Mesothelial cell of epicardium (in vitro differentiated cells): ENCODE results near the gene CISH. TPM values are rescaled to one million over a fixed set of nuclear protein-coding genes. Genes with fewer than 3 reads are reported as not detected.

Experiments
- DNase-seq, 2 experiments: peaks; one replicate each; pipeline ENCODE4 v3.0.0; 2021; ENCODE audit warnings: low spot score in 2 of 2; ENCODE audit not compliant: unreplicated experiment in 2 of 2
- H3K27ac Mint-ChIP-seq: 2 replicates; pipeline ENCODE4 v1.8.0; 2021; ENCODE audit warnings: mixed read lengths
- H3K27me3 Mint-ChIP-seq: 2 replicates; pipeline ENCODE4 v1.8.0; 2021; ENCODE audit warnings: low read depth, mixed read lengths
- H3K36me3 Mint-ChIP-seq: 2 replicates; pipeline ENCODE4 v1.8.0; 2021; ENCODE audit warnings: mixed read lengths
- H3K4me1 Mint-ChIP-seq: 2 replicates; pipeline ENCODE4 v1.8.0; 2021; ENCODE audit warnings: mixed read lengths
- H3K4me3 Mint-ChIP-seq: 2 replicates; pipeline ENCODE4 v1.8.0; 2021; ENCODE audit warnings: mild to moderate bottlenecking, moderate library complexity, mixed read lengths
- H3K9me3 Mint-ChIP-seq: 2 replicates; pipeline ENCODE4 v1.8.0; 2021; ENCODE audit warnings: mixed read lengths
- CTCF ChIP-seq: fragments of 200-600 bp; sonication (generic); IDR thresholded peaks from one replicate; pipeline ENCODE4 v1.5.0; 2021; ENCODE audit warnings: antibody characterized with exemption; ENCODE audit not compliant: unreplicated experiment
- total RNA-seq: library from RNA; stranded (reverse); gene quantifications from 3 replicates; pipeline ENCODE4 v1.2.1, GENCODE V29; 2021

Gene CISH
- total RNA-seq, 1 donor from 2014 or later, result 15.2 TPM

DNA sequence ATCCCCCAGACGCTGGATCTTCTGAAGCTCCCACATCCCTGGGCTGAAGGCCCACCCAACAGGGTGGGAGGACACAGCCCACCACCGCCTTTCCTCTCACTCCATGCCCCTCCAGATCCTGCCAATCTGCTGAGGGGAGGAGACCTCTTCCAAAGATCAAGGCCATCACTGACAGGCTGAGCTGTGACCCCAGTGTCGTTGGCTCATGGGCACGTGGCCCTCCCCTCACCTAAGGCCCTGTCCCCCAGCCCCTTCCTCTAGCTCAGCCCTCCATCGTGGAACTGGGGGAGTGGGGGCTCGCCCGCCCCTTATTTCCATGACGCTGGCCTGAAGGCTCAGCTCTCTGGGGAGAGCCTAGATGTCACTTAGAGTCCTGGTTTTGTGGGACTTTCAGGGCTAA, 54.5 kb downstream of the CISH start:
- Mint-ChIP-seq H3K9me3 (no peaks in the 10 kb centered on the region), H3K4me1 (no peaks in the 10 kb centered on the region), H3K27ac (no peak overlapping the region), H3K36me3 (no peaks in the 10 kb centered on the region), H3K27me3 (peaks cover 33% of the 10 kb centered on the region), H3K4me3 (no peak overlapping the region)
- no peak for TF ChIP-seq CTCF
- no peak for DNase-seq

Other genes with a start within 250 kb of the CISH start
- gene CACNA2D2, start 108.1 kb downstream of the CISH start, total RNA-seq, result 9.9 to 10.8 TPM (median 9.9 TPM) in 3 replicates
- 12.7 to 15.1 TPM (median 12.8 TPM) in 3 replicates for gene C3orf18, start 44.0 kb downstream of the CISH start, total RNA-seq
- 32.1 to 34.1 TPM (median 32.8 TPM) in 3 replicates for gene HEMK1, start 42.3 kb downstream of the CISH start, total RNA-seq
- 33.6 to 36.8 TPM (median 35.9 TPM) in 3 replicates for gene MAPKAPK3, start 5.4 kb upstream of the CISH start, total RNA-seq
- 21.0 to 21.6 TPM (median 21.4 TPM) in 3 replicates for gene DOCK3, start 63.2 kb upstream of the CISH start, total RNA-seq